OCI-LY7 (cell line): Measurements from ENCODE around the gene FSD2. TPM values are rescaled to one million over a fixed set of nuclear protein-coding genes. Genes with fewer than 3 reads are reported as not detected.

Experiments used
- BruUV-seq: library from RNA; stranded (reverse); fragments of 400-500 nt; replicated peaks from 2 replicates; lab custom pipeline; 2021; lab: Mats Ljungman, UMichigan
- CTCF ChIA-PET: fragments of 300-600 bp; sonication (Branson Sonifier 250); formaldehyde crosslinking; loops from one replicate; lab custom pipeline; 2022; ENCODE audit warnings: antibody characterized with exemption; ENCODE audit not compliant: unreplicated experiment; lab: Charles Lee
- POLR2A ChIA-PET: fragments of 300-600 bp; sonication (Branson Sonifier 250); formaldehyde crosslinking; loops from one replicate; lab custom pipeline; 2022; ENCODE audit warnings: antibody characterized with exemption; lab: Charles Lee
- DNase-seq: peaks from one replicate; pipeline ENCODE4 v3.0.0-alpha.2; 2015; ENCODE audit warnings: low spot score
- H2AFZ ChIP-seq: fragments of 200-600 bp; sonication (generic), shearing (Covaris generic); 2 replicates; pipeline ENCODE4 v1.6.1; 2014; ENCODE audit warnings: mild to moderate bottlenecking, antibody characterized with exemption, low read length, moderate library complexity
- H3K27ac ChIP-seq: fragments of 200-600 bp; sonication (generic); 2 replicates; pipeline ENCODE4 v1.5.1; 2014; ENCODE audit warnings: mixed run types, low read depth, mild to moderate bottlenecking, moderate library complexity, low read length, inconsistent platforms; ENCODE audit not compliant: poor library complexity, severe bottlenecking
- H3K36me3 ChIP-seq: fragments of 200-600 bp; sonication (generic); 2 replicates; pipeline ENCODE4 v1.6.1; 2014; ENCODE audit warnings: mild to moderate bottlenecking, antibody characterized with exemption, low read length, moderate library complexity, mixed read lengths; ENCODE audit not compliant: insufficient read depth
- H3K4me1 ChIP-seq: fragments of 200-600 bp; sonication (generic); 2 replicates; pipeline ENCODE4 v1.5.1; 2014; ENCODE audit warnings: mild to moderate bottlenecking, low read length; ENCODE audit not compliant: insufficient read depth, poor library complexity, severe bottlenecking
- H3K4me2 ChIP-seq: fragments of 200-600 bp; sonication (generic); 2 replicates; pipeline ENCODE4 v1.6.1; 2014; ENCODE audit warnings: mild to moderate bottlenecking, low read length
- H3K4me3 ChIP-seq: fragments of 200-600 bp; sonication (generic); 2 replicates; pipeline ENCODE4 v1.5.1; 2014; ENCODE audit warnings: mild to moderate bottlenecking, low read depth, low read length; ENCODE audit not compliant: poor library complexity, severe bottlenecking
- H3K79me2 ChIP-seq: fragments of 200-600 bp; sonication (generic); 2 replicates; pipeline ENCODE4 v1.6.1; 2016; ENCODE audit warnings: low read depth, mild to moderate bottlenecking, low read length, moderate library complexity, mixed read lengths; ENCODE audit not compliant: insufficient read depth
- H3K9me2 ChIP-seq: fragments of 200-600 bp; sonication (generic); 2 replicates; pipeline ENCODE4 v1.6.1; 2016; ENCODE audit warnings: mild to moderate bottlenecking, low read length, mixed read lengths; ENCODE audit not compliant: insufficient read depth
- H3K9me3 ChIP-seq: fragments of 200-600 bp; sonication (generic); 2 replicates; pipeline ENCODE4 v1.6.1; 2014; ENCODE audit warnings: mild to moderate bottlenecking, mixed run types, low read length, mixed read lengths
- H4K20me1 ChIP-seq: fragments of 200-600 bp; sonication (generic); 2 replicates; pipeline ENCODE4 v1.6.1; 2014; ENCODE audit warnings: mild to moderate bottlenecking, antibody characterized with exemption, low read length, moderate library complexity, mixed read lengths; ENCODE audit not compliant: insufficient read depth
- CTCF ChIP-seq: fragments of 200-600 bp; sonication (generic); conservative IDR thresholded peaks from 2 replicates; pipeline ENCODE4 v1.5.1; 2014; ENCODE audit warnings: mild to moderate bottlenecking, antibody characterized with exemption, low read length, moderate library complexity, mixed read lengths
- EZH2phosphoT487 ChIP-seq: fragments of 200-600 bp; sonication (generic); IDR thresholded peaks from 2 replicates; pipeline ENCODE4 v1.6.1; 2018; ENCODE audit warnings: low read depth, borderline replicate concordance, mild to moderate bottlenecking, mixed run types, antibody characterized with exemption, low read length, moderate library complexity, mixed read lengths
- intact Hi-C: fragments of 100-400 bp; cut with micrococcal nuclease; formaldehyde crosslinking; loops from one replicate; pipeline ENCODE4 v1.10.0; 2022; ENCODE audit not compliant: unreplicated experiment
- total RNA-seq, 2 experiments: library from RNA; depleted of rRNA in 1 of 2; stranded (reverse); fragments of >200 nt in 1 of 2; shearing (Covaris generic) in 1 of 2; gene quantifications; 2 replicates each; pipeline ENCODE4 v1.2.3, GENCODE V29; 2014 to 2022

The FSD2 gene
- total RNA-seq, 2 experiments from 2014 or later: 0.32 to 0.92 TPM

- no TSS peak for BruUV-seq
- CTCF ChIA-PET: interaction anchor here (0.5 to 0.9 kb wide), 2 partner anchors 9 to 27 kb away, joined by 3 to 4 read pairs; no protein-coding TSS in a partner anchor
- no peak for TF ChIP-seq EZH2phosphoT487
- no peak for TF ChIP-seq CTCF
These were observed 1.9 kb downstream of the FSD2 start for GRCh38 chr15:82803793-82804574.

GRCh38 chr15:82802497-82802896, 3.4 kb downstream of the FSD2 start:
- H3K79me2 ChIP-seq: no peaks in the 10 kb centered on the region
- no peak for TF ChIP-seq EZH2phosphoT487
- TF ChIP-seq CTCF: no peak
- DNase-seq: no peak
- H3K4me1 ChIP-seq: peaks cover 43% of the 10 kb centered on the region
- no peaks in the 10 kb centered on the region for H3K9me2 ChIP-seq
- BruUV-seq: no TSS peak
- no peak overlapping the region for H3K27ac ChIP-seq
- intact Hi-C loops: no loop called here
- no peaks in the 10 kb centered on the region for H3K36me3 ChIP-seq
- POLR2A ChIA-PET: interaction anchor here (0.8 to 1.4 kb wide), 3 partner anchors 14 to 53 kb away, joined by 3 to 5 read pairs (median 4); no protein-coding TSS in a partner anchor
- no peak overlapping the region for H2AFZ ChIP-seq
- H3K4me2 ChIP-seq: no peak overlapping the region
- no peaks in the 10 kb centered on the region for H4K20me1 ChIP-seq
- H3K4me3 ChIP-seq: no peak overlapping the region
- CTCF ChIA-PET: no interaction called here
- no peaks in the 10 kb centered on the region for H3K9me3 ChIP-seq

More at GRCh38 chr15:82803793-82804574, 1.9 kb downstream of the FSD2 start:
- Histone ChIP-seq H3K79me2 (no peaks in the 10 kb centered on the region), H3K36me3 (no peaks in the 10 kb centered on the region), H4K20me1 (no peaks in the 10 kb centered on the region), H2AFZ (peak overlapping the region; percentile 57; the same call in 1 of the 2 replicates), H3K4me2 (peak overlapping the region; percentile 80), H3K9me3 (no peaks in the 10 kb centered on the region), H3K4me3 (no peak overlapping the region), H3K9me2 (no peaks in the 10 kb centered on the region), H3K4me1 (peaks cover 58% of the 10 kb centered on the region), H3K27ac (no peak overlapping the region)
- DNase-seq: no peak
- intact Hi-C loops: no loop called here
- POLR2A ChIA-PET: interaction anchor here (1.0 to 2.4 kb wide), 5 partner anchors 9 to 258 kb away, joined by 3 to 10 read pairs (median 3); no protein-coding TSS in a partner anchor
